Astrocyte of the spinal cord (primary cell): ENCODE results near the gene TACC3.

Source experiments
- DNase-seq: peaks from one replicate; pipeline ENCODE4 v3.0.0; 2011; ENCODE audit warnings: low read depth, low spot score
- H3K4me3 ChIP-seq: 2 replicates; pipeline ENCODE4 v1.5.1; 2011; ENCODE audit warnings: low read depth, mild to moderate bottlenecking, low read length, moderate library complexity
- in situ Hi-C: cut with HindIII; loops from 2 replicates; pipeline ENCODE4 v1.10.0; 2017; ENCODE audit warnings: low sequenced_read_pairs
- TF ChIP-seq, protein P1 (sequence below): IDR thresholded peaks from 2 replicates; pipeline ENCODE4 v1.5.1; 2012; ENCODE audit warnings: low read depth, mild to moderate bottlenecking, low read length, inconsistent platforms

Gene TACC3

GRCh38 chr4:1721003-1721665, at the start of gene TACC3, which contains the start of gene TMEM129:
Gene TACC3, plus strand, starts transcription at chr4:1721521. Its CDS starts 1,901 bp downstream, at chr4:1723422.
Gene TMEM129, minus strand, starts transcription at chr4:1721323. Its CDS starts 486 bp downstream, at chr4:1720837.
- in situ Hi-C loops: no loop called here
- DNase-seq: peak; percentile 92
- peak within 1 kb of the TSS; percentile 62 for H3K4me3 ChIP-seq
- TF ChIP-seq, protein P1, sequence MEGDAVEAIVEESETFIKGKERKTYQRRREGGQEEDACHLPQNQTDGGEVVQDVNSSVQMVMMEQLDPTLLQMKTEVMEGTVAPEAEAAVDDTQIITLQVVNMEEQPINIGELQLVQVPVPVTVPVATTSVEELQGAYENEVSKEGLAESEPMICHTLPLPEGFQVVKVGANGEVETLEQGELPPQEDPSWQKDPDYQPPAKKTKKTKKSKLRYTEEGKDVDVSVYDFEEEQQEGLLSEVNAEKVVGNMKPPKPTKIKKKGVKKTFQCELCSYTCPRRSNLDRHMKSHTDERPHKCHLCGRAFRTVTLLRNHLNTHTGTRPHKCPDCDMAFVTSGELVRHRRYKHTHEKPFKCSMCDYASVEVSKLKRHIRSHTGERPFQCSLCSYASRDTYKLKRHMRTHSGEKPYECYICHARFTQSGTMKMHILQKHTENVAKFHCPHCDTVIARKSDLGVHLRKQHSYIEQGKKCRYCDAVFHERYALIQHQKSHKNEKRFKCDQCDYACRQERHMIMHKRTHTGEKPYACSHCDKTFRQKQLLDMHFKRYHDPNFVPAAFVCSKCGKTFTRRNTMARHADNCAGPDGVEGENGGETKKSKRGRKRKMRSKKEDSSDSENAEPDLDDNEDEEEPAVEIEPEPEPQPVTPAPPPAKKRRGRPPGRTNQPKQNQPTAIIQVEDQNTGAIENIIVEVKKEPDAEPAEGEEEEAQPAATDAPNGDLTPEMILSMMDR: no peak

GRCh38 chr4:1673671-1674070, 47.6 kb upstream of the TACC3 start:
- no peak overlapping the region for H3K4me3 ChIP-seq
- TF ChIP-seq, protein P1: no peak
- in situ Hi-C loops: no loop called here
- DNase-seq: no peak

DNA sequence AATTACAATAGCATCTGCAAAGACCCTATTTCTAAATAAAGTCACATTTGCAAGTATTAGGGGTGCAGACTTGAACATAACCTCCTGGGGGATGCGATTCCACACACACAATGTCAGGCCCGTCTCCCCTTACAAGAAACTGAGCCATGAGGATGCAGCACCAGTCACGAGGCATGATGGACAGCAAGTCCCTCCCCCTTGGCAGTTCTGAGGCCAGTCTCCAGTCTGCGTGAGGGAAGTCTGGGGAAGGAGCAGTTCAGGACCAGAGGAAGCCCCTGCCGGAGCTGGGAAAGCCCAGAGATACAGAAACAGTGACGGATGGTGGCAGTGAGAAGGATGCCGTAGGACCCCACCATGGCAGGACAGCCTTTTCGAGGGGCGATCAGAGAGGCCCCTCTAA, 46.6 kb upstream of the TACC3 start:
- in situ Hi-C loops: no loop called here
- no peak for DNase-seq
- no peak overlapping the region for H3K4me3 ChIP-seq
- TF ChIP-seq, protein P1: no peak

DNA sequence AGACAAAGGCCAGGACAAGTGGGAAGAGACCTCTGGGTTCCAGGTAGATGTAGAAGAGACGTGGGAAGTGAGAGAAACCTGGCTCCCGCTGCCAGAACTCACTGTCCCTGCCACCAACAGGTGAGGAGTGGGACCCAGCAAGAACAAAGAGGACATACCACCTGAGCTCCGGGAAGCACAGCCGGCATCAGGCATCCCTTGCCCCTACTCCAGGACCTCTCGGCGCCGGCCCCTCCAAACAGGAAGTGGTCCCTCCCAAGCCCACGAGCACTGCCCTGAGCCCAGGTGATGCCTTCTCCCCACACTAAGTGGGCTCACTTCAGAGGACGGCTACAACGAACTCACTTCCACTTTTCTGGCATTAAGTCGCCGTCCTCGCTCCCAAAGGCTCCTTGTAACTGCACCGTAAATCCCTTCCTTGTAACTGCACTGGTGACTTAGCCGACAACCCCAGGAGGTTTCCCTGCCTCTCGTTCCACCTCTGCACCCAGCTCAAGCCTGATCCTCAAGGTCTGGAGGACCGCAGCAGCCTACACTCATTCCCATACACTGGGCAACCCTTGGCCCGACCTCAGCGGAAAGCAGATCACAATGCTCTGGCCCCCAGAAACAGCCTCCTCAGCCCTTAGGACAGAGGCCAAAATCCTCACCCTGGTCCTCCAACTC, 46.1 kb upstream of the TACC3 start:
- H3K4me3 ChIP-seq: no peak overlapping the region
- in situ Hi-C loops: no loop called here
- no peak for DNase-seq
- TF ChIP-seq, protein P1: no peak

GRCh38 chr4:1675802-1676137, 45.6 kb upstream of the TACC3 start:
- no peak for DNase-seq
- TF ChIP-seq, protein P1: no peak
- in situ Hi-C loops: no loop called here
- H3K4me3 ChIP-seq: no peak overlapping the region

- H3K4me3 ChIP-seq: no peak overlapping the region
- in situ Hi-C loops: no loop called here
- DNase-seq: no peak
- TF ChIP-seq, protein P1: no peak
Measured at GRCh38 chr4:1676605-1677525, 44.5 kb upstream of the TACC3 start.
